ENCODE measurements around the gene RPAP3. TPM values are rescaled to one million over a fixed set of nuclear protein-coding genes. Genes with fewer than 3 reads are reported as not detected.

RPAP3 gene
- total RNA-seq, 1 experiment from 2014 or later = 44.3 TPM

GRCh38 chr12:47744005-47744651 is 38.3 kb upstream of the RPAP3 start:
- ChIA-PET CTCF (interaction anchor here (0.6 to 15.4 kb wide), 30 partner anchors 11 to 1411 kb away, joined by 3 to 735 read pairs (median 4); partner anchors contain the start of genes ASB8, ENDOU, HDAC7 and RAPGEF3), POLR2A (interaction anchor here (0.6 to 3.4 kb wide), 6 partner anchors 14 to 34 kb away, joined by 3 to 17 read pairs (median 4); no protein-coding TSS in a partner anchor)
- DNase-seq (ENCODE audit: low spot score) (peak; percentile 84), ATAC-seq (peak; percentile 91)
- Mint-ChIP-seq H3K4me3 (no peak overlapping the region), H3K9me3 (no peaks in the 10 kb centered on the region), H3K27me3 (ENCODE audit: low read depth) (peaks cover 10% of the 10 kb centered on the region), H3K27ac (no peak overlapping the region), H3K36me3 (no peaks in the 10 kb centered on the region), H3K4me1 (peaks cover 33% of the 10 kb centered on the region)
- TF ChIP-seq USF1 (CRISPR knock-in tag; IDR thresholded peaks at IDR 0.05) = no peak
- no peak for TF ChIP-seq ETV6 (CRISPR knock-in tag; IDR thresholded peaks at IDR 0.05)
- peak; percentile 69 for TF ChIP-seq CTCF (IDR thresholded peaks at IDR 0.05)
- TF ChIP-seq RELA (CRISPR knock-in tag; IDR thresholded peaks at IDR 0.05; ENCODE audit: borderline replicate concordance) = no peak
- no peak for TF ChIP-seq MAX (CRISPR knock-in tag; IDR thresholded peaks at IDR 0.05)
- TF ChIP-seq GRHL2 (CRISPR knock-in tag; IDR thresholded peaks at IDR 0.05; ENCODE audit: insufficient replicate concordance, severe bottlenecking) = no peak
- no peak for TF ChIP-seq NFE2L1 (CRISPR knock-in tag; IDR thresholded peaks at IDR 0.05)
- TF ChIP-seq ATF3 (CRISPR knock-in tag; conservative IDR thresholded peaks at IDR 0.05) = no peak

GRCh38 chr12:47743311-47743860 is 37.6 kb upstream of the RPAP3 start:
- TF ChIP-seq USF1 (CRISPR knock-in tag; IDR thresholded peaks at IDR 0.05) (no peak), FOXP1 (CRISPR knock-in tag; IDR thresholded peaks at IDR 0.05; ENCODE audit: borderline replicate concordance) (no peak), AFF4 (CRISPR knock-in tag; IDR thresholded peaks at IDR 0.05; ENCODE audit: borderline replicate concordance) (no peak), KAT7 (CRISPR knock-in tag; IDR thresholded peaks at IDR 0.05; ENCODE audit: borderline replicate concordance) (no peak)
- H3K36me3 Mint-ChIP-seq = no peaks in the 10 kb centered on the region
- no peak overlapping the region for H3K27ac Mint-ChIP-seq
- H3K9me3 Mint-ChIP-seq = no peaks in the 10 kb centered on the region
- H3K4me1 Mint-ChIP-seq = peaks cover 33% of the 10 kb centered on the region
- POLR2A ChIA-PET = interaction anchor here (0.6 to 3.4 kb wide), 6 partner anchors 15 to 35 kb away, joined by 3 to 17 read pairs (median 4); no protein-coding TSS in a partner anchor
- no peak overlapping the region for H3K4me3 Mint-ChIP-seq
- H3K27me3 Mint-ChIP-seq (ENCODE audit: low read depth) = peaks cover 10% of the 10 kb centered on the region
- ATAC-seq (peak; percentile 4), DNase-seq (ENCODE audit: low spot score) (no peak)
- CTCF ChIA-PET = interaction anchor here (0.9 to 15.4 kb wide), 30 partner anchors 11 to 414 kb away, joined by 3 to 735 read pairs (median 6); partner anchors contain the start of genes ASB8, ENDOU, HDAC7 and RAPGEF3
